HepG2 (cell line): Measurements from ENCODE around the gene FAM89B. TPM values are rescaled to one million over a fixed set of nuclear protein-coding genes. Genes with fewer than 3 reads are reported as not detected.

ENCODE experiments used
- ATAC-seq: fragments of 200-7000 bp; cut with Tn5 transposase; 3 replicates; pipeline ENCODE4 v1.9.1; 2020; ENCODE audit warnings: mild to moderate bottlenecking, moderate library complexity
- BruUV-seq: library from RNA; stranded (reverse); fragments of 400-500 nt; replicated peaks from 2 replicates; lab custom pipeline; 2021; lab: Mats Ljungman, UMichigan
- CTCF ChIA-PET: fragments of 300-600 bp; formaldehyde crosslinking; extraction: SDS; loops from one replicate; lab custom pipeline; 2021; ENCODE audit warnings: low total read pairs, inconsistent platforms, low intra/inter-chr PET ratio; lab: Yijun Ruan, JAX
- POLR2A ChIA-PET: fragments of 350-600 bp; sonication (Branson Sonifier 250); formaldehyde crosslinking; loops from one replicate; lab custom pipeline; 2020; ENCODE audit warnings: antibody characterized with exemption, inconsistent platforms; lab: Yijun Ruan, JAX
- DNase-seq: peaks from one replicate; pipeline ENCODE4 v3.0.0-alpha.2; 2015; ENCODE audit warnings: low spot score
- FAIRE-seq: peaks from 3 replicates; lab custom pipeline; 2011; peaks lifted over from hg19 to GRCh38; lab: Jason Lieb, UNC
- H2AFZ ChIP-seq: one replicate; pipeline ENCODE4 v1.6.1; 2011; ENCODE audit warnings: low read length, inconsistent platforms
- H3K27ac ChIP-seq: fragments of 300-600 bp; 3 replicates; pipeline ENCODE4 v1.8.0; 2011; ENCODE audit warnings: mixed run types, mild to moderate bottlenecking, mixed read lengths, low read length, inconsistent platforms; ENCODE audit not compliant: insufficient read depth; ENCODE audit errors: extremely low read length
- H3K27me3 ChIP-seq, 2 experiments: fragments of 200-600 bp in 1 of 2; 2 replicates in 1 of 2; 3 replicates in 1 of 2; pipeline versions ENCODE4 v1.6.0 to v1.8.0; 2011; ENCODE audit warnings: low read length in 2 of 2, mild to moderate bottlenecking in 2 of 2, moderate library complexity in 2 of 2, inconsistent platforms in 1 of 2; ENCODE audit not compliant: insufficient read depth in 2 of 2, control insufficient read depth in 1 of 2
- H3K36me3 ChIP-seq, 2 experiments: fragments of 200-600 bp in 1 of 2; replicated peaks in 1 of 2; 2 replicates in 1 of 2; 3 replicates in 1 of 2; pipeline versions ENCODE4 v1.5.1 to v1.8.0; 2011; ENCODE audit warnings: low read length in 2 of 2, inconsistent platforms in 1 of 2; ENCODE audit not compliant: insufficient read depth in 2 of 2, control insufficient read depth in 1 of 2
- H3K4me1 ChIP-seq: 2 replicates; pipeline ENCODE4 v1.5.1; 2012; ENCODE audit warnings: low read length, inconsistent platforms; ENCODE audit not compliant: insufficient read depth
- H3K4me2 ChIP-seq: 2 replicates; pipeline ENCODE4 v1.6.0; 2011; ENCODE audit warnings: low read depth, low read length, inconsistent platforms
- H3K4me3 ChIP-seq, 3 experiments: fragments of 200-600 bp in 1 of 3; sonication (generic), shearing (Covaris generic) in 1 of 3; replicated peaks in 1 of 3; 2 replicates each; pipeline ENCODE4 v1.5.1; 2011 to 2016; ENCODE audit warnings: low read length in 3 of 3, inconsistent platforms in 2 of 3, low read depth in 2 of 3, mild to moderate bottlenecking in 2 of 3, control low read depth in 1 of 3, mixed read lengths in 1 of 3; ENCODE audit not compliant: insufficient read depth in 1 of 3
- H3K79me2 ChIP-seq: one replicate; pipeline ENCODE4 v1.6.1; 2011; ENCODE audit warnings: low read length, inconsistent platforms; ENCODE audit not compliant: insufficient read depth
- H3K9ac ChIP-seq: 2 replicates; pipeline ENCODE4 v1.6.0; 2011; ENCODE audit warnings: mild to moderate bottlenecking, low read depth, low read length, inconsistent platforms; ENCODE audit not compliant: insufficient read depth
- H3K9me3 ChIP-seq: 2 replicates; pipeline ENCODE4 v1.5.1; 2012; ENCODE audit warnings: mild to moderate bottlenecking, low read length
- H4K20me1 ChIP-seq: 2 replicates; pipeline ENCODE4 v1.6.0; 2011; ENCODE audit warnings: inconsistent platforms, mild to moderate bottlenecking, low read length, moderate library complexity; ENCODE audit not compliant: insufficient read depth
- ERF ChIP-seq: IDR thresholded peaks from 2 replicates; pipeline ENCODE4 v1.6.1; 2018; ENCODE audit warnings: missing biosample characterization, missing genetic modification reagents
- IKZF1 ChIP-seq: fragments of 450-650 bp; IDR thresholded peaks from 2 replicates; pipeline ENCODE4 v1.7.1; 2016
- POLR2A ChIP-seq, 2 experiments: IDR thresholded peaks; 2 replicates each; pipeline ENCODE4 v1.6.1; 2011; ENCODE audit warnings: low read depth in 2 of 2, low read length in 2 of 2, mild to moderate bottlenecking in 1 of 2, moderate library complexity in 1 of 2; ENCODE audit not compliant: insufficient read depth in 1 of 2
- RBM39 ChIP-seq: fragments of 200-400 bp; formaldehyde crosslinking; IDR thresholded peaks from one replicate; pipeline ENCODE4 v1.6.1; 2018; ENCODE audit warnings: antibody characterized with exemption, mild to moderate bottlenecking, low read depth, low read length; ENCODE audit not compliant: poor library complexity, severe bottlenecking
- ZNF263 ChIP-seq: sonication (generic); formaldehyde crosslinking; IDR thresholded peaks from 2 replicates; pipeline ENCODE4 v1.4.0; 2020; ENCODE audit warnings: missing genetic modification reagents
- ZNF513 ChIP-seq: sonication (generic); formaldehyde crosslinking; conservative IDR thresholded peaks from 2 replicates; pipeline ENCODE4 v1.5.0; 2020; ENCODE audit warnings: missing genetic modification reagents
- ZNF670 ChIP-seq: sonication (generic); formaldehyde crosslinking; IDR thresholded peaks from 2 replicates; pipeline ENCODE4 v1.8.0; 2022; ENCODE audit warnings: mild to moderate bottlenecking, missing genetic modification reagents, borderline replicate concordance
- ZZZ3 ChIP-seq: sonication (generic); formaldehyde crosslinking; IDR thresholded peaks from 2 replicates; pipeline ENCODE4 v1.4.0; 2020; ENCODE audit warnings: missing genetic modification reagents, mild to moderate bottlenecking, borderline replicate concordance
- WGBS: methylation state at CpG from one replicate; pipeline ENCODE4 v1.1.6; 2017; ENCODE audit warnings: low lambda C conversion rate; 5-methylcytosine and 5-hydroxymethylcytosine counted together
- in situ Hi-C: cut with HindIII; loops from 2 replicates; pipeline ENCODE4 v1.10.0; 2017; ENCODE audit warnings: low pct_unique_long_range_greater_than_20kb; ENCODE audit not compliant: extremely low pct_ligation_motif_present
- intact Hi-C: fragments of 100-400 bp; cut with micrococcal nuclease; formaldehyde crosslinking; loops from one replicate; pipeline ENCODE4 v1.10.0; 2022; ENCODE audit not compliant: unreplicated experiment
- polyA plus RNA-seq, 8 experiments: library from polyadenylated mRNA; depleted of rRNA in 3 of 8; stranded (reverse) in 7 of 8; unstranded in 1 of 8; fragments of >200 nt; fragmentation: Illumina TruSeq in 4 of 8; extraction: Trizol in 4 of 8; gene quantifications; 2 replicates each; pipeline versions ENCODE4 v1.2.1 to v1.2.3, GENCODE V29; 2011 to 2016; ENCODE audit warnings: low read depth in 4 of 8, missing spikeins in 1 of 8, mixed read lengths in 1 of 8; ENCODE audit not compliant: insufficient read depth in 1 of 8
- total RNA-seq, 5 experiments: library from RNA; depleted of rRNA; stranded (reverse); fragments of >200 nt; fragmentation: Illumina TruSeq; extraction: Trizol; gene quantifications; 2 replicates each; pipeline ENCODE4 v1.2.3, GENCODE V29; 2016; ENCODE audit warnings: low read depth in 1 of 5

Gene FAM89B
- total and polyA plus RNA-seq, 2 of the 13 experiments (the other 11 are each of a cell fraction or from before 2014, with no cell fraction given), result 5.7 to 8.0 TPM

GRCh38 chr11:65528819-65529350 is 43.5 kb upstream of the FAM89B start:
- Histone ChIP-seq H3K27ac (peak overlapping the region; percentile 66), H3K27me3 (no peaks in the 10 kb centered on the region; a peak in 1 of 5 replicates), H3K4me2 (peak overlapping the region; percentile 62), H2AFZ (no peak overlapping the region)
- DNase-seq, result no peak
- in situ Hi-C loops, result no loop called here
- TF ChIP-seq ERF (no peak), IKZF1 (no peak), POLR2A (IDR thresholded peaks at IDR 0.05; ENCODE audit: insufficient read depth in 1 of 2, low read depth in 2 of 2, low read length in 2 of 2) (peak in 1 of 2 experiments; percentile 40; a peak in 1 of 4 replicates), ZZZ3 (CRISPR knock-in tag) (peak; percentile 14; the same call in 1 of the 2 replicates), ZNF670 (CRISPR knock-in tag) (0 out of 2 replicates have a peak, but pooled peaks have one; percentile 44), RBM39 (no peak), ZNF513 (CRISPR knock-in tag) (no peak), ZNF263 (CRISPR knock-in tag) (peak; percentile 91)
- TF ChIP-seq, all 625 proteins: peak for 4
- Histone ChIP-seq H3K36me3 (peaks cover 15 to 32% of the 10 kb centered on the region in 2 experiments), H4K20me1 (0 out of 2 replicates have a peak, but pooled peaks cover 3% of the 10 kb centered on the region), H3K9ac (no peak overlapping the region), H3K4me3 (peak overlapping the region in 1 of 3 experiments; percentile 32; a peak in 2 of 6 replicates), H3K79me2 (peaks cover 19% of the 10 kb centered on the region), H3K4me1 (peaks cover 52% of the 10 kb centered on the region), H3K9me3 (no peaks in the 10 kb centered on the region)
- BruUV-seq, result no TSS peak
- ChIA-PET POLR2A (interaction anchor here (0.7 to 1.7 kb wide), 11 partner anchors 9 to 144 kb away, joined by 3 to 12 read pairs (median 5); partner anchors contain the start of gene NEAT1), CTCF (no interaction called here)
- WGBS, result 63% methylated on average over 9 of the region's 12 CpGs
- intact Hi-C loops, result no loop called here
- no peak for FAIRE-seq
- peak; percentile 14 for ATAC-seq
